Esophagus muscularis mucosa (tissue), 3 donors: ENCODE data around the gene EHBP1.

Experiments
- CTCF ChIP-seq, 3 experiments: fragments of 200-600 bp in 2 of 3; fragments of 450-650 bp in 1 of 3; sonication (generic) in 2 of 3; IDR thresholded peaks; one replicate each; pipeline ENCODE4 v1.5.1; 2017 to 2019; ENCODE audit warnings: antibody characterized with exemption in 3 of 3, mild to moderate bottlenecking in 2 of 3, moderate library complexity in 1 of 3
- POLR2AphosphoS5 ChIP-seq, 2 donors: sonication (generic); formaldehyde crosslinking; IDR thresholded peaks; one replicate each; pipeline ENCODE4 v1.6.1; 2017; ENCODE audit warnings: antibody characterized with exemption in 2 of 2

GRCh38 chr2:62966991-62967390 is 261.5 kb downstream of the EHBP1 start:
- TF ChIP-seq POLR2AphosphoS5 (IDR thresholded peaks at IDR 0.05) (no peak), CTCF (IDR thresholded peaks at IDR 0.05) (no peak)
